Mesenchymal stem cell (in vitro differentiated cells and primary cell): ENCODE measurements around the gene RAB10.
"Not testable (repeated sequence)": the region's sequence is repeated elsewhere in the genome, so short reads cannot be mapped to it uniquely, and the experiment has no call there.

Source experiments
- DNase-seq: peaks from one replicate; pipeline ENCODE4 v3.0.0-alpha.2; 2013
- H2AFZ ChIP-seq: one replicate; pipeline ENCODE4 v1.6.1; 2013; ENCODE audit warnings: low read depth, mild to moderate bottlenecking, control low read depth, inconsistent platforms, low read length, moderate library complexity
- H2AK5ac ChIP-seq: 2 replicates; pipeline ENCODE4 v1.6.1; 2013; ENCODE audit warnings: low read length, moderate library complexity, mild to moderate bottlenecking, inconsistent platforms; ENCODE audit not compliant: severe bottlenecking
- H2BK120ac ChIP-seq: one replicate; pipeline ENCODE4 v1.6.1; 2013; ENCODE audit warnings: low read depth, mild to moderate bottlenecking, inconsistent platforms, low read length, moderate library complexity
- H2BK12ac ChIP-seq, 2 experiments: one replicate each; pipeline ENCODE4 v1.6.1; 2013; ENCODE audit warnings: inconsistent platforms in 2 of 2, low read length in 2 of 2, mild to moderate bottlenecking in 2 of 2, moderate library complexity in 2 of 2, control low read depth in 1 of 2
- H2BK15ac ChIP-seq: one replicate; pipeline ENCODE4 v1.6.1; 2013; ENCODE audit warnings: mild to moderate bottlenecking, low read depth, inconsistent platforms; ENCODE audit not compliant: poor library complexity, severe bottlenecking
- H2BK5ac ChIP-seq: 2 replicates; pipeline ENCODE4 v1.6.1; 2013; ENCODE audit warnings: low read depth, mild to moderate bottlenecking, low read length, control low read depth, inconsistent platforms; ENCODE audit not compliant: poor library complexity, severe bottlenecking
- H3K14ac ChIP-seq, 2 experiments: one replicate each; pipeline ENCODE4 v1.6.1; 2013; ENCODE audit warnings: inconsistent platforms in 2 of 2, low read length in 2 of 2, control low read depth in 1 of 2, mild to moderate bottlenecking in 1 of 2, moderate library complexity in 1 of 2
- H3K18ac ChIP-seq, 2 experiments: one replicate each; pipeline ENCODE4 v1.6.1; 2013; ENCODE audit warnings: inconsistent platforms in 2 of 2, low read length in 2 of 2, control low read depth in 1 of 2, low read depth in 1 of 2, mild to moderate bottlenecking in 1 of 2
- H3K23ac ChIP-seq, 2 experiments: one replicate each; pipeline ENCODE4 v1.6.1; 2013; ENCODE audit warnings: inconsistent platforms in 2 of 2, low read length in 2 of 2, mild to moderate bottlenecking in 2 of 2, moderate library complexity in 2 of 2, control low read depth in 1 of 2
- H3K27ac ChIP-seq: 2 replicates; pipeline ENCODE4 v1.5.1; 2013; ENCODE audit warnings: mild to moderate bottlenecking, moderate library complexity, low read length, control low read depth, inconsistent platforms; ENCODE audit not compliant: poor library complexity, severe bottlenecking
- H3K27me3 ChIP-seq, 2 experiments: 2 replicates each; pipeline versions ENCODE4 v1.6.1 to v1.7.0; 2013; ENCODE audit warnings: low read length in 2 of 2, mild to moderate bottlenecking in 2 of 2, moderate library complexity in 2 of 2, control low read depth in 1 of 2, inconsistent platforms in 1 of 2; ENCODE audit not compliant: control insufficient read depth in 1 of 2, insufficient read depth in 1 of 2
- H3K36me3 ChIP-seq, 2 experiments: 2 replicates each; pipeline versions ENCODE4 v1.6.1 to v1.7.0; 2013; ENCODE audit warnings: low read length in 2 of 2, control low read depth in 1 of 2, inconsistent platforms in 1 of 2, low read depth in 1 of 2, mild to moderate bottlenecking in 1 of 2; ENCODE audit not compliant: insufficient read depth in 2 of 2, control insufficient read depth in 1 of 2
- H3K4ac ChIP-seq, 2 experiments: one replicate each; pipeline ENCODE4 v1.6.1; 2013; ENCODE audit warnings: inconsistent platforms in 2 of 2, low read length in 2 of 2, mild to moderate bottlenecking in 2 of 2, moderate library complexity in 2 of 2, control low read depth in 1 of 2, low read depth in 1 of 2
- H3K4me1 ChIP-seq: 2 replicates; pipeline ENCODE4 v1.6.1; 2013; ENCODE audit warnings: low read depth, low read length, control low read depth; ENCODE audit not compliant: control insufficient read depth, insufficient read depth
- H3K4me2 ChIP-seq: 2 replicates; pipeline ENCODE4 v1.6.1; 2013; ENCODE audit warnings: low read length, mild to moderate bottlenecking, inconsistent platforms; ENCODE audit not compliant: poor library complexity, severe bottlenecking
- H3K4me3 ChIP-seq, 2 experiments: 2 replicates each; pipeline versions ENCODE4 v1.5.1 to v1.7.0; 2013; ENCODE audit warnings: low read length in 2 of 2, mild to moderate bottlenecking in 2 of 2, control low read depth in 1 of 2, low read depth in 1 of 2; ENCODE audit not compliant: insufficient read depth in 1 of 2
- H3K79me1 ChIP-seq: replicated peaks from 2 replicates; pipeline ENCODE4 v1.6.1; 2013; ENCODE audit warnings: mild to moderate bottlenecking, control low read depth, low read length, inconsistent platforms; ENCODE audit not compliant: poor library complexity, severe bottlenecking
- H3K9ac ChIP-seq: 2 replicates; pipeline ENCODE4 v1.7.0; 2013; ENCODE audit warnings: mild to moderate bottlenecking, low read length, moderate library complexity
- H3K9me3 ChIP-seq: 2 replicates; pipeline ENCODE4 v1.7.0; 2013; ENCODE audit warnings: mild to moderate bottlenecking, low read length; ENCODE audit not compliant: control insufficient read depth
- H4K8ac ChIP-seq: one replicate; pipeline ENCODE4 v1.6.1; 2013; ENCODE audit warnings: inconsistent platforms, mild to moderate bottlenecking, low read length, moderate library complexity
- H4K91ac ChIP-seq: one replicate; pipeline ENCODE4 v1.6.1; 2013; ENCODE audit warnings: mild to moderate bottlenecking, low read length, inconsistent platforms
- WGBS: methylation state at CpG from one replicate; pipeline ENCODE4 v1.1.7; 2013; ENCODE audit warnings: mixed read lengths; 5-methylcytosine and 5-hydroxymethylcytosine counted together

Gene RAB10

DNA sequence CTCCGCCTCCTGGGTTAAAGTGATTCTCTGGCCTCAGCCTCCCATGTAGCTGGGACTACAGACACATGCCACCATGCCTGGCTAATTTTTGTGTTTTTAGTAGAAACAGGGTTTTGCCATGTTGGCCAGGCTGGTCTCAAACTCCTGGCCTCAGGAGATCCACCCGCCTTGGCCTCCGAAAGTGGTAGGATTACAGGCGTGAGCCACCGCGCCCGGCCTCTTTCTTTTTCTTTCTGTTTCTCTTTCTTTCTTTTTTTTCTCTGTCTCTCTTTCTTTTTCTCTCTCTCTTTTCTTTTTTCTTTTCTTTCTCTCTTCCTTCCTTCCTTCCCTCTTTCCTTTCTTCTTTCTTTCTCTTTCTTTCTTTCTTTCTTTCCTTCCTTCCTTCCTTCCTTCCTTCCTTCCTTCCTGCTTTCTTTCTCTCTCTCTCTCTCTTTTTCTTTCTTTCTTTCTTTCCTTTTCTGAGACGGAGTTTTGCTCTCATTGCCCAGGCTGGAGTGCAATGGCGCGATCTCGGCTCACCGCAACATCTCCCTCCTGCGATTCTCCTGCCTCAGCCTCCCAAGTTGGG is 35.0 kb upstream of the RAB10 start:
- DNase-seq, H3K9me3 ChIP-seq, H3K79me1 ChIP-seq, H2BK15ac ChIP-seq, H2AFZ ChIP-seq, H3K4me3 ChIP-seq, H3K18ac ChIP-seq, H2BK12ac ChIP-seq, H3K27ac ChIP-seq, H3K4ac ChIP-seq, H2BK5ac ChIP-seq, H3K4me2 ChIP-seq, H3K27me3 ChIP-seq, H3K36me3 ChIP-seq, H2BK120ac ChIP-seq, H3K9ac ChIP-seq, H3K23ac ChIP-seq, H4K91ac ChIP-seq, H2AK5ac ChIP-seq, H3K14ac ChIP-seq, H4K8ac ChIP-seq: not testable (repeated sequence)
- peaks cover 10% of the 10 kb centered on the region for H3K4me1 ChIP-seq
- WGBS, result 97% methylated on average over 13 of the region's 13 CpGs

DNA sequence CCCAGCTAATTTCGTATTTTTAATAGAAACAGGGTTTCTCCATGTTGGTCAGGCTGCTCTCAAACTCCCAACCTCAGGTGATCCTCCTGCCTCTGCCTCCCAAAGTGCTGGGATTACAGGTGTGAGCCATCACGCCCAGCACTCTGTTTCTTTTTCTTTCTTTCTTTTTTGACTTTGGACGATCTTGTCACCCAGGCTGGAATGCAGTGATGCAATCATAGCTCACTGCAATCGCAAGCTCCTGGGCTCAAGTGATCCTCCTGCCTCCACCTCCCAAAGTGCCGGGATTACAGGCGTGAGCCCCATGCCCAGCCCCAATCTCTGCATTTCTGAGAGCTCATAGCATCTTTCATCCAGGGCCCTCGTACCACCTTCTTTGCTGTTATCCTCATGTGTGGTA is 34.5 kb upstream of the RAB10 start:
- H3K23ac ChIP-seq, H3K27me3 ChIP-seq, H3K4me3 ChIP-seq, H4K91ac ChIP-seq, H3K4me2 ChIP-seq, H3K4ac ChIP-seq, H3K14ac ChIP-seq, H3K18ac ChIP-seq, DNase-seq, H2BK120ac ChIP-seq, H2BK15ac ChIP-seq, H3K27ac ChIP-seq, H3K36me3 ChIP-seq, H3K79me1 ChIP-seq, H2AFZ ChIP-seq, H2BK5ac ChIP-seq, H4K8ac ChIP-seq, H2AK5ac ChIP-seq, H3K9ac ChIP-seq, H2BK12ac ChIP-seq, H3K9me3 ChIP-seq: not testable (repeated sequence)
- 90% methylated on average over 7 of the region's 7 CpGs for WGBS
- H3K4me1 ChIP-seq, result peaks cover 10% of the 10 kb centered on the region

GRCh38 chr2:26000561-26001082 is 33.3 kb upstream of the RAB10 start:
- no peak overlapping the region for H3K14ac ChIP-seq
- H3K18ac ChIP-seq, result no peak overlapping the region
- H3K4me3 ChIP-seq, result no peak overlapping the region
- H3K36me3 ChIP-seq, result no peaks in the 10 kb centered on the region
- no peak overlapping the region for H4K8ac ChIP-seq
- no peak overlapping the region for H2BK5ac ChIP-seq
- H3K27me3 ChIP-seq, result no peaks in the 10 kb centered on the region
- no peak overlapping the region for H3K23ac ChIP-seq
- no peak overlapping the region for H2BK15ac ChIP-seq
- H3K27ac ChIP-seq, result no peak overlapping the region
- H3K4me1 ChIP-seq, result peaks cover 10% of the 10 kb centered on the region
- no peak overlapping the region for H2BK12ac ChIP-seq
- no peak overlapping the region for H3K4me2 ChIP-seq
- H2BK120ac ChIP-seq, result no peak overlapping the region
- H4K91ac ChIP-seq, result no peak overlapping the region
- H2AFZ ChIP-seq, result no peak overlapping the region
- H3K9ac ChIP-seq, result peak overlapping the region; percentile 14
- H3K9me3 ChIP-seq, result no peaks in the 10 kb centered on the region
- 87% methylated on average over 3 of the region's 5 CpGs for WGBS
- no peak for DNase-seq
- H3K79me1 ChIP-seq, result no peaks in the 10 kb centered on the region
- no peak overlapping the region for H3K4ac ChIP-seq
- no peak overlapping the region for H2AK5ac ChIP-seq

DNA sequence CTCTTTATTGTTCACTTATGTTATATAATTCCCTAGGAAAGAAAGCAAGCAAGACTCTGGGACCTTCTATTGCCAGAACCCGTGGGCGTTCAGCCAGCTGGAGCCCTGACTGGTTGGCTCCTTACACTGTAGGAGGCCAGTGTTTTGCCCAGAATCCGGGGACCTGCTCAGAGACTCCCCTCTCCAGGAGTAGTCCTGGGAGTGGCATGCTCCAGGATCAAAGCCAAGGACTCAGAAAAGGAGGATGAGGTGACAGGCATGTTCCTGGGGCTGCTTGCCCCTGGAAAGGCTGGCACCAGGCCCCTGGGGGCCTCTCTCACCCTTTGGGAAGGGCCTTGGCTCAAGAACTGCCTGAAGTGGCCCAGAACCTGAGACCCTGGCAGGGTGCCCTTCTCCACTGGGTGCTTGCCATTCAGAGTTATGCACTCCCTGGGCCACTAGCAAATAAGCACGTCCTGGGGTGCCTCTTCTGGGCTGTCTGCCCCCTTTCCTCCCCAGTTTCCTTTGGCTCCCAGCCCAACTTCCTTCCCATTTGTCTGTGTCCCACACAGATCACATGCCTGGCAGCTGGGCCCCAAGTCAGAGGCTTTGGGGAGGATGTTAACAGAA is 32.0 kb upstream of the RAB10 start:
- H2BK15ac ChIP-seq, result no peak overlapping the region
- H2BK120ac ChIP-seq, result no peak overlapping the region
- no peaks in the 10 kb centered on the region for H3K79me1 ChIP-seq
- H3K9ac ChIP-seq, result peak overlapping the region; percentile 43
- H2BK12ac ChIP-seq, result no peak overlapping the region
- no peak overlapping the region for H3K27ac ChIP-seq
- no peak overlapping the region for H3K14ac ChIP-seq
- H3K9me3 ChIP-seq, result no peaks in the 10 kb centered on the region
- no peak overlapping the region for H2BK5ac ChIP-seq
- WGBS, result 70% methylated on average over 4 of the region's 4 CpGs
- no peak for DNase-seq
- H3K36me3 ChIP-seq, result no peaks in the 10 kb centered on the region
- H4K8ac ChIP-seq, result peak overlapping the region; percentile 49
- H3K4me2 ChIP-seq, result no peak overlapping the region
- H3K4me1 ChIP-seq, result peaks cover 10% of the 10 kb centered on the region
- no peak overlapping the region for H2AFZ ChIP-seq
- no peak overlapping the region for H3K18ac ChIP-seq
- H3K23ac ChIP-seq, result no peak overlapping the region
- H3K4me3 ChIP-seq, result no peak overlapping the region
- H3K27me3 ChIP-seq, result no peaks in the 10 kb centered on the region
- no peak overlapping the region for H2AK5ac ChIP-seq
- H4K91ac ChIP-seq, result no peak overlapping the region
- no peak overlapping the region for H3K4ac ChIP-seq
